ENCODE data around the gene KIF19. TPM values are rescaled to one million over a fixed set of nuclear protein-coding genes. Genes with fewer than 3 reads are reported as not detected.

Gene KIF19
- polyA plus RNA-seq, 1 experiment: not detected

DNA sequence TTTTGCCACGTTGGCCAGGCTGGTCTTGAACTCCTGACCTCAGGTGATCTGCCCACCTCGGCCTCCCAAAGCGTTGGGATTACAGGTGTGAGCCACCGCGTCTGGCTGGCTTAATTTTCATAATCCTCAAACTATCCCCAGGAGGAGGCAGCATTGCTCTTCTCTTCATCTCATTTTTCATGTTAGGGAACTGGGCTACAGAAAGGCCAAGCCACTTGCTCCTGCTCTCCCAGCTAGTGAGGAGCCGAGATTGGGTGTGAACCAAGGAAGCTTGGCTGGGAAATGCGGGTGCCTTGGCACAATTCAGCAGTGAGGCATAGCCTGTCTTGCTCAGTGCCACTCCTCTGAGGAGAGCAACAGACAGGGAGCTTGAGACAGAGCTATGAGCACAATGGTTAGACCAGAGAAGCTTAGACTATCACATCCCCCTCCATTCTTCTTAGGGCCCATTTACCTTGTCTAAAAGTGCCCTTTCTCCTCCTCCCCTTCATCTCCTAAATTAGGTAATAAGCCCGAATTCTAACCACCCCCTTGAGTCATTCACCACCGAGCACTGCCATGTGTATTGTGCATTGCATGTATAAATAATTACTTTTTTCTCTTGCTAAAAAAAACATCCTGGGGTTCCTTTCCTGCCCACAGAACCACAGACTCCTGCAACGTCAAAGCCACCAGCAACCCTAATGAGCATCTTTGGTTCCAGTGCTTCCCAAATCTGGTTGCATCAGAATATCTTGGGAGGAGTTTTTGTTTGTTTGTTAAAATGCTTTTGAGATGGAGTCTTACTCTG lies 20.0 kb upstream of the KIF19 start:
- Histone ChIP-seq H3K27me3 (ENCODE audit: control insufficient read depth, insufficient read depth, low read length) (no peaks in the 10 kb centered on the region), H3K4me3 (ENCODE audit: low read depth, low read length) (no peak overlapping the region), H3K36me3 (ENCODE audit: control insufficient read depth, insufficient read depth, low read length) (no peaks in the 10 kb centered on the region)
- ChIA-PET CTCF (no interaction called here), POLR2A (no interaction called here)
- TF ChIP-seq, protein P1, sequence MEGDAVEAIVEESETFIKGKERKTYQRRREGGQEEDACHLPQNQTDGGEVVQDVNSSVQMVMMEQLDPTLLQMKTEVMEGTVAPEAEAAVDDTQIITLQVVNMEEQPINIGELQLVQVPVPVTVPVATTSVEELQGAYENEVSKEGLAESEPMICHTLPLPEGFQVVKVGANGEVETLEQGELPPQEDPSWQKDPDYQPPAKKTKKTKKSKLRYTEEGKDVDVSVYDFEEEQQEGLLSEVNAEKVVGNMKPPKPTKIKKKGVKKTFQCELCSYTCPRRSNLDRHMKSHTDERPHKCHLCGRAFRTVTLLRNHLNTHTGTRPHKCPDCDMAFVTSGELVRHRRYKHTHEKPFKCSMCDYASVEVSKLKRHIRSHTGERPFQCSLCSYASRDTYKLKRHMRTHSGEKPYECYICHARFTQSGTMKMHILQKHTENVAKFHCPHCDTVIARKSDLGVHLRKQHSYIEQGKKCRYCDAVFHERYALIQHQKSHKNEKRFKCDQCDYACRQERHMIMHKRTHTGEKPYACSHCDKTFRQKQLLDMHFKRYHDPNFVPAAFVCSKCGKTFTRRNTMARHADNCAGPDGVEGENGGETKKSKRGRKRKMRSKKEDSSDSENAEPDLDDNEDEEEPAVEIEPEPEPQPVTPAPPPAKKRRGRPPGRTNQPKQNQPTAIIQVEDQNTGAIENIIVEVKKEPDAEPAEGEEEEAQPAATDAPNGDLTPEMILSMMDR (IDR thresholded peaks at IDR 0.05; ENCODE audit: insufficient read depth, low read depth, low read length): no peak
- DNase-seq (ENCODE audit: low read depth): no peak

DNA sequence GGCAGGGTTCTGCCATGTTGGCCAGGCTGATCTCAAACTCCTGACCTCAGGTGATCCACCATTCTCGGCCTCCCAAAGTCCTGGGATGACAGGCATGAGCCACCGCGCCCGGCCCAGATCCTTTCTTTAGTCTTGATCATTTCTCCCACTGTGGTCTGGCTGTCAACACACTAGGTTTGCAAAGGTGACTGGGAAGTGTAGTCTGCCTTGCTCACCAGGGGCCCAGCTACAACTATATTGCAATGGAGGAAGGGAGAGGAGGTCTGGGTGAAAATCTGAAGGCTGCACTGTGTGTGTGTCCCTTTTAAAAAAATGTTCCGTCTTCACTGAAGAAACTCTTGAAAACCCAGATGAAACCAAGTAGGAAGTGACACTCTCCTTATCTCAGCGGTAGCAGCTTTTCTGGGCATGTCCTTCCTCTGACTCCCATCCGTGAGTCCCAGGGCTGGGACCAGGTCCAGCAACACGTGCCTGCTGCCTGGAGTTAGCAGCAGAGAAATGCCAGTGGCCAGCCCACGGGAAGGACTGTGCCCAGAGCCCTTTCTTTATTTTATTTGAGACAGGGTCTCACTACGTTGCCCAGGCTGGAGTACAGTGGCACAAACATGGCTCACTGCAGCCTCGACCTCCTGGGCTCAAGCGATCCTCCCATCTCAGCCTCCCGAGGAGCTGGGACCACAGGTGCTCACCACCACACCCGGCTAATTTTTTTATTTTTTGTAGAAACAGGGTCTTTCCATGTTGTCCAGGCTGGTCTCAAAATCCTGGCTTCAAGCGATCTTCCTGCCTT lies 17.8 kb upstream of the KIF19 start:
- TF ChIP-seq, protein P1 (IDR thresholded peaks at IDR 0.05; ENCODE audit: insufficient read depth, low read depth, low read length): no peak
- H3K27me3 ChIP-seq (ENCODE audit: control insufficient read depth, insufficient read depth, low read length): no peaks in the 10 kb centered on the region
- no peak for DNase-seq (ENCODE audit: low read depth)
- ChIA-PET CTCF (no interaction called here), POLR2A (no interaction called here)
- H3K36me3 ChIP-seq (ENCODE audit: control insufficient read depth, insufficient read depth, low read length): no peaks in the 10 kb centered on the region
- H3K4me3 ChIP-seq (ENCODE audit: low read depth, low read length): no peak overlapping the region

DNA sequence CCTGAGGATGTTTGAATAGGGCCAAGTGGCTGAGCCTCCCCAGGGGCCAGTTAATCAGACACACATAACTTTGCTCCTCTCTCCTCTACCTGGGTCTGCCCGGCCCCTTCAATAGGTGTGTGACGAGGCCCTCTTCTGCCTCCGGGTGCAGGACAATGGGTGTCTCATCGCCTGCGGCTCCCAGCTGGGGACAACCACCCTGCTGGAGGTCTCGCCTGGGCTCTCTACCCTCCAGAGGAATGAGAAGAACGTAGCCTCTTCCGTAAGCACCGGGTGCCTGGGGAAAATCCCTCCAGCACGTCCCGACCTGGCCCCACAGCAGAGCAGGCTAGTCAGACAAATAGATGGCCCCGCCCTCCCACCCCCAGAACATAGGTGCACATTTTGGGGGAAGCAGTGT lies 16.1 kb upstream of the KIF19 start:
- POLR2A ChIA-PET: no interaction called here
- CTCF ChIA-PET: interaction anchor here (0.6 kb wide), 1 partner anchor 12 kb away, joined by 4 read pairs; no protein-coding TSS in a partner anchor

DNA sequence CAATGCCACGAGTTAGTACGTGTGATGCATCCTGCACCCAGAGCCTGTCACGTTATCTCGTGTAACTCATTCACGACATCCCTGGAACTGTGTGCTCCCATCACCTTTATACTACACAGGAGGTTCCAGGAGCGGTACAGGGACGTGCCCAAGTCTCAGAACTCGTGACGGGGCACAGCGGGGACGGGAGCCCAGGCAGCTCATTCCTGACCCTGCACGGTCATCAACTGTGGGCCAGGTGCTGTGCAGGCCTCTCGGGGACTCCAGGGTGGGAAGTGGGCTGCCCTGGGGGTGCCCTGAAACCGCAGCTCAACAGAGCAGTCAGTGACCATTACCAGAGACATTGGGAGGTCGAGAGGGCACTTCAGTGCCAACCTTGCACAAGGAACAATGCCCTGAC lies 11.1 kb upstream of the KIF19 start:
- no peaks in the 10 kb centered on the region for H3K27me3 ChIP-seq (ENCODE audit: control insufficient read depth, insufficient read depth, low read length)
- TF ChIP-seq, protein P1 (IDR thresholded peaks at IDR 0.05; ENCODE audit: insufficient read depth, low read depth, low read length): no peak
- DNase-seq (ENCODE audit: low read depth): no peak
- H3K4me3 ChIP-seq (ENCODE audit: low read depth, low read length): no peak overlapping the region
- no peaks in the 10 kb centered on the region for H3K36me3 ChIP-seq (ENCODE audit: control insufficient read depth, insufficient read depth, low read length)
- ChIA-PET POLR2A (no interaction called here), CTCF (interaction anchor here (1.5 kb wide), 1 partner anchor 9 kb away, joined by 3 read pairs; no protein-coding TSS in a partner anchor)

More for the DNA sequence above, 16.1 kb upstream of the KIF19 start:
- TF ChIP-seq, protein P1 (IDR thresholded peaks at IDR 0.05; ENCODE audit: insufficient read depth, low read depth, low read length): no peak
- no peak overlapping the region for H3K4me3 ChIP-seq (ENCODE audit: low read depth, low read length)
- no peaks in the 10 kb centered on the region for H3K27me3 ChIP-seq (ENCODE audit: control insufficient read depth, insufficient read depth, low read length)
- DNase-seq (ENCODE audit: low read depth): no peak
- H3K36me3 ChIP-seq (ENCODE audit: control insufficient read depth, insufficient read depth, low read length): no peaks in the 10 kb centered on the region

DNA sequence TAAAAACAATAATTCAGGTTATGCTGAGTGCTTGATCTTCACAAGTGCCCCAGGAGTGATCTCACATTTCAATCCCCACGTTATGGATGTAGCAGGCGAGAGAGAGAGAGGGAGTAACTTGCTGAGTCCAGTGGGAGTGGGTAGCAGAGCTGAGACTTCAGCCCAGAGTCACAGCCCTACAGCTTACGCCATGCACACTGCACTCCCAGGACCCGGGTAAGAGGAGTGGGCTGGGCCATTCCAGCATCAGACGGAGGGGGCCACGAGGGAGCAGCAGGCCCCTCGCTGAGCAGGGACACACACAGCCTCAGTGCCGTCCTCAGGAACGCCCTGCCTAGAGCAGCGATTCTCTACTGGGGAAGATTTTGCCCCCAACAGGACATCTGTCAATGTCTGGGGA lies 9.8 kb upstream of the KIF19 start:
- no peaks in the 10 kb centered on the region for H3K27me3 ChIP-seq (ENCODE audit: control insufficient read depth, insufficient read depth, low read length)
- DNase-seq (ENCODE audit: low read depth): no peak
- no peak overlapping the region for H3K4me3 ChIP-seq (ENCODE audit: low read depth, low read length)
- ChIA-PET POLR2A (no interaction called here), CTCF (no interaction called here)
- TF ChIP-seq, protein P1 (IDR thresholded peaks at IDR 0.05; ENCODE audit: insufficient read depth, low read depth, low read length): no peak
- H3K36me3 ChIP-seq (ENCODE audit: control insufficient read depth, insufficient read depth, low read length): no peaks in the 10 kb centered on the region
